Activated naive CD4-positive, alpha-beta T cell treated with anti-CD3 and anti-CD28 coated beads, Interleukin-2, amount 50 U/mL, for 16 hours (primary cell): ENCODE results near the gene LLCFC1.

ENCODE experiments used
- DNase-seq: peaks from one replicate; pipeline ENCODE4 v3.0.0-alpha.2; 2020

Gene LLCFC1

DNA sequence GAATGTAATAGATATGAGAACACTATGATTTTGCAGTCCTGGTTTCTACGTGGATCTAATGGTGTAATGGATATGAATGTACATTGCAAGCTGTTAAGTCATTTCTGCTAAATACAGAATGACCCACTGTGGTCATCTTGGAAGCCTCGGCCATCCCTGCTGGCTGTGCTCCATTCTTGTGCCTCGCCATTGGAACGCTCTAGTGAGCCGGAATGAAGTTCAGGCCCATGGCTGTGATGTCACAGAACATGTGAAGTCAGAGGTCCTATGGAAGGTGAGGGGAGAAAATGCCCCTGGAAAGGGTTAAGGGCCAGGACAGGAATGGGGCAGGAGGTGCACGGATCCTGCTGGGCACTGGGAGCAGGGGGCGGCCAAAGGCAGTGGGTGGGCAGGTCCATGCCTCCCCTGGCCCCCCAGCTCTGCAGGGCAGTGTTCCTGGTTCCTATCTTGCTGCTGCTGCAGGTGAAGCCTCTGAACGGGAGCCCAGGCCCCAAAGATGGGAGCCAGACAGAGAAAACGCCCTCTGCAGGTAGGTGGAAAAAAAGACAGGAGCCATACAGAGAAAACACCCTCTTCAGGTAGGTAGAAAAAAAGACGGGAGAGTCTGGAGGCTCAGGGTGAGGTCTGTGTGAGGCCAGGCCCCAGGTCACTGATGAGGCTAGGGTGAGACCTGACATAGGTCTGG is at the start of gene LLCFC1:
Gene LLCFC1 (plus strand): TSS at position 259 of the 685 bp plus-strand sequence. CDS start 138 bp downstream, at position 397.
- no peak for DNase-seq

DNA sequence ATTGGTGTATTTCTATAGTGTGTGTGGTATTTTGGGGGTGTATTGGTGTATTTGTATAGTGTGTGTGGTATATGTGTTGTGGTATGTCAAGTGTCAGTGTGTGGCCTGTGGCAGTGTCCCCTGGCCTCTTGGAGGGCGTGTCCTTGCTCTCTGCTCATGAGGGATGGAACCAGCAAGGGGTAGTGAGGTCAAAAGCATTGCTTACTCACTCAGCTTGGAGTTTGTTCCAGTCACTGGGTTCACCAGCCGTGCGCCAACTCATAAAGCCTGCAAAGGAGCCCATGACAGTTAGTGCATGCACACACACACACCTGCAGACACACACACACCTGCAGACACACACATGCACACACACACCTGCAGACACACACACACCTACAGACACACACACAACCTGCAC is 49.5 kb upstream of the LLCFC1 start:
- DNase-seq: no peak

DNA sequence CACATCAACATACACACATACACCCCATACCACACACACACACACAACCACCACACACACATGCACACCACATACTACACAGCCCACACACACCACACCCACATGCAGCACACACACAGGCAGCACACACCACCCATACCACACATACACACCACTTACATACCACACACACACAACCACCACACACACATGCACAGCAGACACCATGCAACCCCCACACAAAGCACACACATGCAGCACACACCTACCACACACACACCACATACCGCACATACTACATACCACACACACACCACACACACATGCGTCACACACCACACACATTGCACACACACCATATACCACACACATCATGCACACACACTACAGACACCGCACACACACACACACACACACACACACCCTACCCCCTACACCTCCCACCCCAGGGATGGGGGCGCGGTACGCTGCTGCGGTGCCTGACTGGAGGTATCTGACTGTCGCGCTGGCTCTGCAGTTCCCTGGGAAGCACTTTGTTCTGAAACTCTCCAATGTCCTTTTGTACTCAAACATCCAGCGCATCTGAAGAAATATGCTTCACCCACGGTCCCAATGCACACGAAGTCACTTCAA is 48.3 kb upstream of the LLCFC1 start:
- DNase-seq: no peak

DNA sequence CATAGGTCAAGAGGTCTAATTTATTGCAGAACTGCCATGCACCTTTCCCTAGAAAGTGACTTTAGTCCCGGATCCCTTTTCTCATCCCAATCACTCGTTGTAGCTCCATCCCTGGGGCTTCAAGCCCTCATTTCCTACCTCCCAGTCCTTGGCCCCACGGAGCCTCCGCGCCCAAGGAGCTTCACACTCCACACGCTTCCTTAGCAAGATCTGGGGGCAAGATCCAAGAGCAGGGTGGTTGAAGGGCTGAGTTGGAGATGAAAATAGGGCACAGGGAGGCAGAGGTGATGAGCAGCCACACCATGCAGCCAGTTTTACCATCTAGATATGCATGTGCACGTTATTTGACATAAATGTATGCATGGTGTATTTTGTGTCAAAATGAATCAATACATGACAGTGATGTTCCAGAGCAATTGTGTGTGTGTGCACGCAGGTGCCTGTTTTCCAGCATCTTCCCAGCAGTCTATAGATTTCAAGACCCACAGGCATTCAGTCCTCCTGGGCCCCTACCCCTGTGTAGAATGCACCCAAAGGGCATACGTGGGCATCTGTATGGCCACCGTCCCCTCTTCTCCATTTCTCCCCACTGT is 47.7 kb upstream of the LLCFC1 start:
- DNase-seq: no peak

DNA sequence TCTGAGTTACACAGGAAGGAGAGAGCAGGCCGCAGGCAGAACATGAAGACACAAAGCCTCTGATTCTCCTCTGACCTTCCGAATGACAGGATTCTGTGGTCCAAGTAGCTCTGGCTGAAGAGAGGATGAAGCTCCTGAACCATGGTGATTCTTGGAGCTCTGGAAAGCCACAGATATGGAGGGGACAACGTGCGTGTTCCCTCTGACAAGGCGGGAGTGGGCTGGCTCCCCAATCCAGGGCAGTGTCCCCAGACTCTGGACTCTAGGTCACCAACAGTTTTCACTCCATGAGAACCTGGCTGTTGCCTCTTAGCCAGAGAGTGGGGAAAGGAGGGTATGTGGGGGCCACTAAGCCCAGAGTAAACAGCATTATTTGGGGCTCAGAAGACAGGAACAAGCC is 46.3 kb upstream of the LLCFC1 start:
- DNase-seq: no peak

DNA sequence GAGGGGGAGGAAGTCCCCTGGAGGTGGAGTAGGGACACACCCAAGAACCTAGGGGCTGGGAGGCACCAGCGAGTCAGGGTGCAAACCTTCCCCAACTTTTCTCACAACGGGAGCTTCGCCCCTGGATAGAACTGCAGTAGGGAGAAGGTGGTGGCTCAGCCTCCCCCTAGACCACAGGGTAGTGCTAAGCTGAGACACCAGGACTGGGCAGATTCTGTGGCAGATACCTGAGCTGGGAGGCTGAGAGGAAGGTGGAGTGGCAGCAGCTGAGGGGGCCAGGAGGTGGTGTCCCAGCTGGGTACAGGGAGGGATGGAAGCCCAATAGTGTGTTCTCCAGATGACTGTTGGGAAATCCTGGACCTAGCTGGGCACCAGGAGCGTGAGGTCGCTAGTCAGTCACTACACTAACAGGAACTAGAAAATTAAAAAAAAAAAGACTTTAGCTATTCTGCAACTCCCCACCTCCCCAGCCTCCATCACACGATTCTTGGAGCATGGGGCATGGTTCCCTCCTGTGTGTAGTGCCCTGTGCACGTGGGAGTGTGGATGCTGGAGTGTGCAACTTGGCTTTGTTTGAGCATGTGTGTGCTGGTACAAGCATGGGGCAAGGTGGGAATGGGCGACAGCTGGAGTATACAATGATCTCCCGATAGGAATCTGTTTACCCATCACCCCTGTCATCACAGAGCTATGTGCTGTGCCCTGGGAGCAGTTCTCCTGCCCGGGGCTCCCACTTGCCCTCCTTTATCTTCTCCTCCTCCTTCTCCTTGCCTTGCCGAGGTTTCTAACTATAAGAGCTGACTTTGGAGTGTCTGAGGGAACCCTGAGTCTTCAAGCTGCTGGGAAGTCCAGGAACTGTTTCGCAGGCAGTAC is 44.9 kb upstream of the LLCFC1 start:
- no peak for DNase-seq

DNA sequence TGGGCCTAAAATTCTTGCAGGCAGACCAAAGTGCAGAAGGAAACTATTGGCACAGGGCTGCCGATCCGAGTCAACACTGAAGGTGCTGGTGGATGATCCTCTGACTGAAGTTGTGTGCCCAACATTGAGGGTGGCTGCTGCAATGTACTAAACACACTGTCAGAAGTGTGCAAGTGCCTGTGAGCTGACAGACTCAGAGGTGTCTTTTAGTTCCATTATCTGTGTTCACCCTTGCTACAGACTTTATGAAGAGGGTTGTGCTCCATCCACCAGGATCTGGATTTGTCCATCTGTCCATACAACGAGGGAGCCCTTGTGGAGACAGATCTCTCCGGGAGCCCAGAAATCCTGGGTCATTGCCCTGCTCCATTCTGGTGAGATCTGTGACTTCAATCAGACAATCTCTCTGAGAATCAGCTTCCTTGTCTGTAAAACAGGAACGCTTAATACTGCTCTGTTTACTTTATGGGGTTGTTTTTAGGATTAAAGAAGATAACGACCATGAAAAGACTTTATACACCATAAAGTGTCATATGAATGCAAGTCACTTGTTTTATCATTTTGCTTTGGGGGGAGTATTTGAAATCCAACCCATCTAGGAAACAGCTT is 44.2 kb upstream of the LLCFC1 start:
- DNase-seq: no peak

DNA sequence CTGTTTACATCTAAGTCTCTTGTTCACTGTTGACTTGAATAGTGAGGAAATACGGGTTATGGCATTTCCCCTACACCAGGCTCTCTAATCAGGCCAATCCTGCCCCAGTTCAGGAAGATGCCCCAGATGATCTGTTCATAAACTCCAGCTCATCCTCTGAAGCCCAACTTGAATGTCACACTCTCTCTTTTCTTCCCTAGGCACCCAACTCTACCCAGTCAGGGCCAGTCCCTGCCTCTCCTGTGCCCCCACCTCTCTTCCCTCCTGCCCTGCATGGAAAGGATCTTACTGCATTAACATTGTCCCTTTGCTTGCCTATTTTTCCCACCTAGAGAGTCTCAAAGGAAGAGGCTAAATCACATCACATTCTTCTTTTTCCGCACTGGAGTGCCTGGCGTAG is 43.1 kb upstream of the LLCFC1 start:
- DNase-seq: no peak

DNA sequence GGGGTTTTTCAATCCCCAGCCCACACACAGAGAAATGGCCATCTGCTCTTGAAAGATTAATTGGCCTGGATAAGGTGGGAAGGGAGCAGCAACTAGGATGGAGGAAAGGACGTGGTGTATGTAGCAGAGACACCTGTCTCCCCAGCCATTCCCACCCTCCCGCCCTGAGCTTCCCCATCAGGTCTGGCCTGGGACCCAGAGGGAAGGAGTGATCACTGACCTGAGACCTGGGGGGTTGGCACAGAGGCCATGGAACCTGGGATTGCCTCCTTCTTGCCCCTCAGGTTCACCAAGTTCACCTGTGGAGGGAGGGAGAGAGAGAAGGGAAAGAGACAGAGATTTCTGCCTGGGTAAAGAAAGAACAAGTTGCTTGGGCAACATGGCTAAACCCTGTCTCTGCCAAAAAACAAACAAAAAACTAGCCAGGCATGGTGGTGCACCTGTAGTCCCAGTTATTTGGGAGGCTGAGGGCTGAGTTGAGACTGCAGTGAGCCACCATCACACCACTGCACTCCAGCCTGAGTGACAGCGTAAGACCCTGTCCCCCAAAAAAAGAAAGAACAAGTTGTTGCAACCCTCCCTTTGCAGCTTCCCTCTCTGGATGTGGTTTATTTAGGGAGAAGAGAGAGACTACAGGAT is 42.4 kb upstream of the LLCFC1 start:
- DNase-seq: no peak

DNA sequence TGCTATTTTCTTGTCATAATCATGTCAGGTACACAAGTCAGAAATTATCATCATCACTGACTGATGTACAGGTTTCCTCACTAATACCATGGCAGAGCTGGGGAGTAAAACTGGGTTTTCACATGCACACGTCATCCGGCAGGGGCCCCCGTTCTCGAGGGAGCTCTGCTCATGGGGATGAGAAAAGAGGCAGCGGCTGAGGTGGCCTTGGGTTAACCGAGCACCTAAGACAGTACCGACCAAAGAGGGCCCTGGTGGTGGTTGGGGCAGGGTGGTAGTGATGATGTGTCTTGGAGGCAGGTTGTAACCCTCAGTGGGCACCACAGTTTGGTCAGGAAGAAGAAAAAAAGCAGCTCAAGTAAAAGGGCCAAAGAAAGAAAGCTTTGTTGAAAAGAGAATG is 41.6 kb upstream of the LLCFC1 start:
- DNase-seq: no peak

DNA sequence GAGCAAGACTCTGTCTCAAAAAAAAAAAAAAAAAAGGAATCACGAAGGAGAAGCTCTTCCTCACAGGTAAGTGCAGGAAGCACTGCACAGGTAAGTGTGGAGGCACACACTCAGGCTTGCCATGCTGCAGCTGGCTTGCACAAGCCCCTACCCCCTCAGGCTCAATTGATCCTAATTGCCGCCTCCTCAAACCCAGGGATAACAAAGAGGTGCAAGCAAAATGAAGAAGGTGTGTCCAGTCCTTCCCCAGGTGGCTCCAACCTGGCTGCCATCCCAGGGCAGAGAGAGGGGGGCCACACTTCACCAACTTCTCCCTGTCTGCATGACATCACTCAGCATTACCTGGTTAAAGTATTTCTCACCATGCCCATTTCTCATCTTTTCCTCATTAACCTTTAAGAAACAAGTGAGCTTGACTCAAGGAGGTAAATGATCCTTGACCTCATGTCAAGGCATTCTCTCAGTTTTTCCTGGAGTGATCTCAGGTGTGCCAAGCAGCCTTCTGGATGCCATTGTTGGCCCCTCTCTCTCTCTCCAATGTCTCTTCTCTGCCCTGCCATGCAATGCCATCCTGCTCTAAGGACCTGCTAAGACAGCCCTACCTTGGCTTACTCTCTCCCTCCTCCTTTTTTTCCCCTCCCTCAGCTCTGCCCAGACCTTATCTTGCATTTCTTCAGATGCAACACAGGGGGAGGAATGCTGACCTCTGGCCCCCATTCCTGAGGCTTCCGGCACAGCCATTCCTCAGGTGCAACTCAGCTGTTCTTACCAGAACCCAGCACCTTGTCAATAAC is 40.7 kb upstream of the LLCFC1 start:
- no peak for DNase-seq

DNA sequence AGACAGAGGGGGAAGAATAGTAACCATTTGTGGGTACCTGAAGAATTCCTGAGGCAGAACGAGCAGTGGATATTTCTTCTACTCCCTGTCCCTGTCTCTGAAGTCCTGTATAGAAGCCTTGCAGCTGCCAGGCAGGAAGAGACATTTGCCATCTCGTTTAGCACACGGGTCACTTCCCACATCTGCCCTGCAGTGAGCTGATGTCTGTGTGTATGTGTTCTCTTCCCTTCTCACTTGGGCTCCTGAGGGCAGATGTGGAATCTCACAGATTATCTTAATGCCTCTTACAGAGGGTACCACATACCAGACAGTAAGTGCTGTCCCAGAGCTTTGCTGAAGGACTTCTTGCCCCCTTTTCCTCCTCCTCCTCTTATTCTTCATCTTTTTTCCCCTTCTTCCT is 39.6 kb upstream of the LLCFC1 start:
- DNase-seq: no peak

DNA sequence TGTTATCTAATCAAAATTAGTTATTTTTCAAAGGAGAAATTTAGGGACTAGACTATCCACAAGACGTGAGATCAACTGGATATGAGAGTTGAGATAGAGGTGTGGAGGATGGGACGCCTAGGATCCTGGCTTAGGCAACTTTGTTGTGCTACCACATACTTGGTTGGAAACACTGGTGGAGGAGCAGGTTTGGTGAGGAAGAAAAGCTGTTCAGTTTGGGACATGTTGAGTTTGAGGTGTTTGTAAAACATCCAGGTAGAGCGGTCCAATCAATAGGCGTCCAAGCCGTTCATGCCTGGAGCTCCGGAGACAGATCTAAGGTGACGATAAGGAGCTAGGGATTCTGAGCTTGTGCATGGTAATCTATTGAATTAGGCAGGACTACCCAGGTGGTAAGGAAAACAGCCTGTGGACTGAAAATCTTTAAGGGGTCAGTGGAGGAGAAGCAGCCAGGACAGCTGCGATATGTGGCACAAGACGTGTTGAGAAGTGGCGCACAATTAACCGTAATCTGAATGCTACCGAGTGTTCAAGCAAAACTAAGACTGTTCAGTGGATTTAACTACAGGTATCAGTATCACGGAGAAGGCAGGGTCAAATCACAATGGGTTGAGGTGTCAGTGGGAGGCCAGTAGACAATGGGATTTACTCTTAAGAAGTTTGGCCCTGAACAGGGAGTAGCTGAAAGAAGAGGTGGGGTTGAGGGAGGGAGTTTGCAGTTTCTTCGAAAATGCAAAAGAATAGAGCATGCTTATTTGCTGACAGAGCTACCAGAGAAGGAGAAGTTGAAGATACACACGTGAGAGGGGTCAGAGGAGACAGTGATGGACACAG is 37.6 kb upstream of the LLCFC1 start:
- no peak for DNase-seq

DNA sequence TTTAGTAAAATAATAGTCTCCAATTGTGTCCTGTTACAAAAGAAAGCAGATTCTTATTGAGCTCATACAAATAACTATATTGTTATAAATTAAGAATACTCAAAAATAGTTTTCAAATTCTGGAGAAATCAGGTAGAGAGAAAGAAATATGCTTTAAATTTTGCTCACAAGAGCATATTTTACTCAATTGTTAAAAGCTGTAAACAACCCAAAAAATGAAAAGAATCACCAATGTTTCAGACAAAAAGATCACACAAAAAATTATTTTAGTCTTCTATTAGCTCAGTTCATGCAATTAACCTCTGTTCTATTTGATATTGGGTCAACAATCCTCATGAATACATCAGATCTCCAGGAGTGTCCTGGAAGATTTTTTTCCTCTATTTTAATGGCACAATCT is 35.2 kb upstream of the LLCFC1 start:
- no peak for DNase-seq

DNA sequence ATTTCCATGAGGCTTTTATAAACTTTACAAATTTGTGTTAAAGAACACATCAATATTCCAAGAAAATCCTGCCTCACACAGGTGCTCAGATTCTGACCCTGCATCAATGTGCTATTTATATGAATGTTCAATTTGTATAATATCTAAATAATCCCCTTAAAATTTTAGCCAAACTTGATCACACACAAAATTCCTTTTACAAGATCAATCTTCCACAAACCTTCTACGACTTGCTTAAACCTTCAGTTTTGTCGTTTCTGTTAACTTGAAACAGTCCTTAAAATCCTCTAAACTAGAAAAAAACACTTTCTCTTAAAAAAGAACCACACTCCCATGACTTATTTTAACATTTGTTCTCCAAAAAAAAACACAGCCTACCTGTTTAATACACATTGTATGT is 33.5 kb upstream of the LLCFC1 start:
- DNase-seq: no peak

DNA sequence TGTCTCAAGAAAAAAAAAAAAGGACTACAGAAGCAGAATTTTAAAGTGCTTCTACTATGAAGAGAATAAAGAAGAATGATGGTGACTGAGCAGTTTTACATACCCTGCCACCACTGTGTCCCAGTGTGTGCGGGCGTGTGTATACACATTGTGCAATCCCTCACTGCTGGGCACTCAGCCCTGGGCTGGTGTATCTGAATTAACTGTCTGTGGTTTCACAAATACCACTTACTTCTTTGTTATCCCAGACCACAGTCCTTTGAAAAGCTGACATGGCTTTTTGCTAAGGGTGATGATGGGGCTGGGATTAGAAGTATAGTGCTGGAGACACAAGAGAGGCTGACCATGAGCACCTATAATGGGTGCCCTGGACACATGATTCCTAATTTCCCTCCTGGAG is 32.6 kb upstream of the LLCFC1 start:
- no peak for DNase-seq

DNA sequence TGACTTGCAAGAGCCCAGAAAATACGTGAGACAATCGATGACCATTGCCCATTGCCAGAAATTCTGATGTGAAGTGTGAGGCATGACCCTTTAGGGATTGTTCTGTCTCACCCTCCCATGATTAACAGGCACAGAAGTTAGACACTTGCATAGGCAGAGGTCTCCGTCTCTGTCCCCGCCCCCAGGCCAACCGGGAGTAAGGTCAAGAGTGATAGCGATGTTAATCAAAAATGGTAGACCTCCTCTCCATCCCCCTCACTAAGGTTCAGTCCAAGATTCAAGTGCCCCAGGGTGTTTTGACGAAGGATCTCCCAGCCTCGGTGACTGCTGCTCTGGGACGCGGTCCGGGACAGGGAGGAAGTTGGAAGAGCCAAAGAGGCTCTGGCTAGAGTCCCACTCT is 31.0 kb upstream of the LLCFC1 start:
- no peak for DNase-seq

DNA sequence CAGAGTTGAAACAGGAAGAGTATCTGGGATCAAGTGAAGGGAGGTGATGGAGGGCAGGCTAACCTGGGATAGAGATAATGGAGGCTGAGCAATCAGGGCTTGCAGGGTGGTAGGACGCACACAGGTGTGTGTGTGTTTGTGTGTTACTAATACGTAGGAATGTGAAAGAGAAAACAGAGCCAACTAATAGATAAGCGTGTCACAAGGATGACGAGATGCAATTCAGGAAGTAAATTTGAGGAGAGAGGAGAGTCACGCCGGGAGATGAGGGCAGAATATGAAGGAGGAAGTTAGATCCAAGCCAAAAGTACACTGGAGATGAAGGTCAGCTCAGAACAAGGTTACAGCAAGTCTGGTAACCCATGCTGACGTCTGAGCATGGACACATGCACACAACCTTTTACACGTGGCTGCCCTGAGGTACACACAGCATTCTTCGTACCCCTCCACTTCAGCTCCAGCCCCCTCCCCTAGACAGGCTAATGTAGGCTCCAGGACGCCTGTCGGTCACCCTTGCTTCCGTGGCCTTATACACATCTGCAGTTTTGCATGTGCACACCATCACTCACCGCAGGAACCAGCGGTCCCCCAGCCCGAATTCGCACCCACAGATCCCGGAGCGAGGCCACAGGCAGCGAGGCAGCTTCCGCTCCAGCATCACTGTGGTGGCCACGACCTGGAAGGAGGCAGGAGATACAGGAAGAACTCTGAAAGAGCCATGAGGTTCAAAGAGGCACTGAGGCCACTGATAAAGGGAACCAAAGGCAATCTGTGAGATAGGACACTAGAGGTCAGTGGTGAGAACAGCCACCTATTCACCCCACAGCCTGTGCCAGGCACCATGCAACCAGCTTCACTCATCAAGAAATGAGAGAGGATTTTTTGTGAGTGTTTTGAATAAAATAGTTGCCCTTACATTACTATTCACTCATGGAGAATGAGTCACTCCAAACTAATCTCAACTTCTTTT is 30.1 kb upstream of the LLCFC1 start:
- DNase-seq: no peak

DNA sequence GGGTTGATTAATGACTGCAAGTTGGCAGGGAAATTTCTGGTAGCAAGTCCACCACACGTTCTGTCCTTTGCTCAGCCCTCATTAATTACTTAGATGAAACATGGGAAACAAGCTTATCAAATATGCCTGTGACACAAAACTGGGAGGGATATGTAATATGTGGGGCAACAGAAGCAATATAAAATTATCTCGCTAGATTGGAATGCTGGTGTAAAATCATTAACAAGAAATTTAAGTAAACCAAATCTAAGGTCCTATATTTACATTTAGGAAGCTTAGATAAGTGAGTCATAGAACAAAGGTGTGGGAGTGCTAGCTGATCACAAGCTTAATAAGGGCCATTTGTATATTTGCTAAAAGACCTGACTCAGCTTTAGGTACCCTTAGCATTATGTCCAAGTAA is 29.3 kb upstream of the LLCFC1 start:
- no peak for DNase-seq

DNA sequence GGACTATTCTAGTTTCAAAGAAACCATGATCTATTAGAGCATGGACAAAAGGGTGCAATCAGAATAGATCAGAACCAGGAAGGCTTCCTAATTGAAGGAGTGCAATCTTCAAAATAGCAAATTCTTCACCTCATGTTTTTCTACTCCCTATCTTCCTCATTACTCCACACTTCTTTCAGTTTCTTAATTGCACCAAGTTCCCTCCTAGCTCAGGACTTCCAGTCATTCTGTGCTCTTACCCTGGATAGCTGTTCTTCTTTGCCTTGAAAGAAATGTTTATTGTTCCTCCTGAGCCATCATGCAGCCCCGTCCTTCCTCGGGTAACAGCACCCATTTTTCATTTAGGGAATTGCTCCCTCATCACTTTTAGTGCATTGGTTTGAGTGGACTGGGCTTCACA is 28.8 kb upstream of the LLCFC1 start:
- DNase-seq: no peak
